T-helper 17 cell (primary cell): ENCODE data around the gene SEZ6L2. TPM values are rescaled to one million over a fixed set of nuclear protein-coding genes. Genes with fewer than 3 reads are reported as not detected.
"Not testable (repeated sequence)": the region's sequence is repeated elsewhere in the genome, so short reads cannot be mapped to it uniquely, and the experiment has no call there.

Experiments used
- ATAC-seq: fragments of 150-1000 bp; cut with Tn5 transposase; 2 replicates; pipeline ENCODE4 v1.10.0; 2021; ENCODE audit warnings: mild to moderate bottlenecking, moderate library complexity
- DNase-seq, 3 donors: peaks; one replicate each; pipeline versions ENCODE4 v3.0.0 to v3.0.0-alpha.2; 2020 to 2021
- H3K9me3 ChIP-seq: one replicate; pipeline ENCODE4 v1.7.0; 2013; ENCODE audit warnings: low read length, mild to moderate bottlenecking; ENCODE audit not compliant: control insufficient read depth, poor library complexity, severe bottlenecking
- H3K27ac Mint-ChIP-seq: one replicate; pipeline ENCODE4 v1.8.0; 2022; ENCODE audit warnings: mild to moderate bottlenecking, moderate library complexity, mixed read lengths
- H3K27me3 Mint-ChIP-seq: one replicate; pipeline ENCODE4 v1.8.0; 2022; ENCODE audit warnings: mixed read lengths
- H3K36me3 Mint-ChIP-seq: one replicate; pipeline ENCODE4 v1.8.0; 2022; ENCODE audit warnings: low read depth, mixed read lengths
- H3K4me1 Mint-ChIP-seq: one replicate; pipeline ENCODE4 v1.8.0; 2022; ENCODE audit warnings: mild to moderate bottlenecking, mixed read lengths
- H3K4me3 Mint-ChIP-seq: one replicate; pipeline ENCODE4 v1.8.0; 2022; ENCODE audit warnings: mild to moderate bottlenecking, moderate library complexity, mixed read lengths
- total RNA-seq, 4 donors: library from RNA in 2 of 4; stranded (reverse) in 2 of 4; gene quantifications; one replicate each; pipeline ENCODE4 v1.2.3 and lab custom pipeline; 2022 to 2026

SEZ6L2 gene
- total RNA-seq, 2 donors from 2014 or later, result not detected

GRCh38 chr16:29833219-29833618, 66.1 kb downstream of the SEZ6L2 start:
- not testable (repeated sequence) for H3K27ac Mint-ChIP-seq, H3K4me3 Mint-ChIP-seq, H3K27me3 Mint-ChIP-seq, H3K4me1 Mint-ChIP-seq, ATAC-seq, H3K36me3 Mint-ChIP-seq, DNase-seq, H3K9me3 ChIP-seq

GRCh38 chr16:29831490-29831889, 67.9 kb downstream of the SEZ6L2 start:
- H3K36me3 Mint-ChIP-seq, result peaks cover 7% of the 10 kb centered on the region
- ATAC-seq, result no peak
- H3K9me3 ChIP-seq, result no peaks in the 10 kb centered on the region
- no peak for DNase-seq
- peak overlapping the region; percentile 72 for H3K27ac Mint-ChIP-seq
- H3K4me1 Mint-ChIP-seq, result peaks cover 23% of the 10 kb centered on the region
- no peaks in the 10 kb centered on the region for H3K27me3 Mint-ChIP-seq
- H3K4me3 Mint-ChIP-seq, result no peak overlapping the region

- Mint-ChIP-seq H3K27me3 (no peaks in the 10 kb centered on the region), H3K4me3 (no peak overlapping the region), H3K36me3 (peaks cover 7% of the 10 kb centered on the region), H3K27ac (peak overlapping the region; percentile 72), H3K4me1 (peaks cover 24% of the 10 kb centered on the region)
- no peaks in the 10 kb centered on the region for H3K9me3 ChIP-seq
- no peak for ATAC-seq
- DNase-seq, result no peak
Measured at GRCh38 chr16:29830774-29831173, 68.6 kb downstream of the SEZ6L2 start.

GRCh38 chr16:29826342-29826695, 73.0 kb downstream of the SEZ6L2 start:
- Mint-ChIP-seq H3K36me3 (no peaks in the 10 kb centered on the region), H3K4me1 (peaks cover 40% of the 10 kb centered on the region), H3K4me3 (peak overlapping the region; percentile 90), H3K27me3 (no peaks in the 10 kb centered on the region), H3K27ac (peak overlapping the region; percentile 93)
- ATAC-seq (no peak), DNase-seq (no peak)
- no peaks in the 10 kb centered on the region for H3K9me3 ChIP-seq

GRCh38 chr16:29825145-29826044, 74.0 kb downstream of the SEZ6L2 start:
- no peaks in the 10 kb centered on the region for H3K36me3 Mint-ChIP-seq
- no peak for ATAC-seq
- H3K4me3 Mint-ChIP-seq, result peak overlapping the region; percentile 90
- H3K27ac Mint-ChIP-seq, result peak overlapping the region; percentile 93
- H3K27me3 Mint-ChIP-seq, result no peaks in the 10 kb centered on the region
- peaks cover 46% of the 10 kb centered on the region for H3K4me1 Mint-ChIP-seq
- no peaks in the 10 kb centered on the region for H3K9me3 ChIP-seq
- no peak for DNase-seq

GRCh38 chr16:29824589-29825144, 74.7 kb downstream of the SEZ6L2 start:
- Mint-ChIP-seq H3K27ac (peak overlapping the region; percentile 93), H3K36me3 (no peaks in the 10 kb centered on the region), H3K4me3 (peak overlapping the region; percentile 90), H3K27me3 (no peaks in the 10 kb centered on the region), H3K4me1 (peaks cover 46% of the 10 kb centered on the region)
- no peaks in the 10 kb centered on the region for H3K9me3 ChIP-seq
- ATAC-seq (no peak), DNase-seq (no peak)

GRCh38 chr16:29821643-29822115, 77.7 kb downstream of the SEZ6L2 start:
- no peaks in the 10 kb centered on the region for H3K27me3 Mint-ChIP-seq
- H3K4me3 Mint-ChIP-seq, result peak overlapping the region; percentile 96
- H3K36me3 Mint-ChIP-seq, result peaks cover 2% of the 10 kb centered on the region
- H3K27ac Mint-ChIP-seq, result peak overlapping the region; percentile 93
- H3K4me1 Mint-ChIP-seq, result peaks cover 49% of the 10 kb centered on the region
- DNase-seq, result no peak
- H3K9me3 ChIP-seq, result no peaks in the 10 kb centered on the region
- no peak for ATAC-seq

Other genes starting within 250 kb of the SEZ6L2 start
- 100 to 1,000 TPM; 122 to 147 TPM for gene SPN, start 236.3 kb downstream of the SEZ6L2 start, total RNA-seq
- gene QPRT, start 220.4 kb downstream of the SEZ6L2 start, total RNA-seq, result under 1 TPM; 0.72 to 0.96 TPM
- gene C16orf54, start 153.6 kb downstream of the SEZ6L2 start, total RNA-seq, result 100 to 1,000 TPM; 172 to 259 TPM
- not detected for gene ZG16, start 121.3 kb downstream of the SEZ6L2 start, total RNA-seq
- gene KIF22, start 108.8 kb downstream of the SEZ6L2 start, total RNA-seq, result 10 to 100 TPM; 74.3 to 89.0 TPM
- 100 to 1,000 TPM; 242 to 254 TPM for gene MAZ, start 93.0 kb downstream of the SEZ6L2 start, total RNA-seq
- gene PRRT2, start 87.4 kb downstream of the SEZ6L2 start, total RNA-seq, result 1 to 10 TPM; 2.0 to 3.4 TPM
- gene PAGR1, start 83.4 kb downstream of the SEZ6L2 start, total RNA-seq, result 10 to 100 TPM; 15.2 to 16.3 TPM
- gene MVP, start 79.1 kb downstream of the SEZ6L2 start, total RNA-seq, result 100 to 1,000 TPM; 141 to 154 TPM
- 10 to 100 TPM; 39.6 TPM for gene CDIPT, start 36.3 kb downstream of the SEZ6L2 start, total RNA-seq
- not detected for gene ASPHD1, start 938 bp upstream of the SEZ6L2 start, total RNA-seq
- gene KCTD13, start 26.7 kb upstream of the SEZ6L2 start, total RNA-seq, result 10 to 100 TPM; 44.1 to 48.4 TPM
- 10 to 100 TPM; 68.8 to 80.3 TPM for gene TMEM219, start 62.5 kb upstream of the SEZ6L2 start, total RNA-seq
- gene TAOK2, start 74.3 kb upstream of the SEZ6L2 start, total RNA-seq, result 10 to 100 TPM; 21.0 to 22.9 TPM
- gene HIRIP3, start 96.1 kb upstream of the SEZ6L2 start, total RNA-seq, result 10 to 100 TPM; 11.3 to 11.5 TPM
- 10 to 100 TPM; 72.4 to 76.7 TPM for gene INO80E, start 96.7 kb upstream of the SEZ6L2 start, total RNA-seq
- gene DOC2A, start 111.5 kb upstream of the SEZ6L2 start, total RNA-seq, result under 1 TPM in 1 of 2 donors, not detected in 1; 0.16 TPM
- not detected for gene C16orf92, start 123.6 kb upstream of the SEZ6L2 start, total RNA-seq
- gene TLCD3B, start 131.7 kb upstream of the SEZ6L2 start, total RNA-seq, result not detected
- gene ALDOA, start 166.2 kb upstream of the SEZ6L2 start, total RNA-seq, result 100 to 1,000 TPM; 421 to 426 TPM
- 10 to 100 TPM; 80.8 to 89.3 TPM for gene PPP4C, start 176.4 kb upstream of the SEZ6L2 start, total RNA-seq
- under 1 TPM; 0.65 to 0.94 TPM for gene TBX6, start 192.4 kb upstream of the SEZ6L2 start, total RNA-seq
- 100 to 1,000 TPM in 1 of 2 donors, 10 to 100 TPM in 1; 94.9 to 131 TPM for gene YPEL3, start 196.7 kb upstream of the SEZ6L2 start, total RNA-seq
- 10 to 100 TPM; 12.6 to 13.7 TPM for gene GDPD3, start 214.0 kb upstream of the SEZ6L2 start, total RNA-seq
- 10 to 100 TPM; 76.5 to 77.6 TPM for gene MAPK3, start 223.7 kb upstream of the SEZ6L2 start, total RNA-seq